Neural crest cell (in vitro differentiated cells): ENCODE data around the gene DDX51. TPM values are rescaled to one million over a fixed set of nuclear protein-coding genes. Genes with fewer than 3 reads are reported as not detected.

Experiments used
- DNase-seq: peaks from one replicate; pipeline ENCODE4 v3.0.0; 2021; ENCODE audit warnings: low read depth, mixed read lengths, low spot score
- H3K27ac Mint-ChIP-seq: one replicate; pipeline ENCODE4 v1.8.0; 2021; ENCODE audit warnings: mild to moderate bottlenecking, mixed read lengths; ENCODE audit not compliant: unreplicated experiment
- H3K27me3 Mint-ChIP-seq: 2 replicates; pipeline ENCODE4 v1.8.0; 2021; ENCODE audit warnings: low read depth, mild to moderate bottlenecking, mixed read lengths
- H3K36me3 Mint-ChIP-seq: 2 replicates; pipeline ENCODE4 v1.8.0; 2021; ENCODE audit warnings: low read depth, mild to moderate bottlenecking, mixed read lengths
- H3K4me1 Mint-ChIP-seq: 2 replicates; pipeline ENCODE4 v1.8.0; 2021; ENCODE audit warnings: mixed read lengths
- H3K4me3 Mint-ChIP-seq: one replicate; pipeline ENCODE4 v1.8.0; 2021; ENCODE audit warnings: mild to moderate bottlenecking, mixed read lengths
- H3K9me3 Mint-ChIP-seq: 2 replicates; pipeline ENCODE4 v1.8.0; 2021; ENCODE audit warnings: mixed read lengths
- total RNA-seq: library from RNA; stranded (reverse); gene quantifications from 2 replicates; pipeline ENCODE4 v1.2.1, GENCODE V29; 2021
- TF ChIP-seq, protein P1 (sequence below): fragments of 200-600 bp; sonication (generic); conservative IDR thresholded peaks from 2 replicates; pipeline ENCODE4 v1.5.0; 2021; ENCODE audit warnings: antibody characterized with exemption, mild to moderate bottlenecking

The DDX51 gene
- total RNA-seq, 1 donor from 2014 or later = 33.3 TPM

DNA sequence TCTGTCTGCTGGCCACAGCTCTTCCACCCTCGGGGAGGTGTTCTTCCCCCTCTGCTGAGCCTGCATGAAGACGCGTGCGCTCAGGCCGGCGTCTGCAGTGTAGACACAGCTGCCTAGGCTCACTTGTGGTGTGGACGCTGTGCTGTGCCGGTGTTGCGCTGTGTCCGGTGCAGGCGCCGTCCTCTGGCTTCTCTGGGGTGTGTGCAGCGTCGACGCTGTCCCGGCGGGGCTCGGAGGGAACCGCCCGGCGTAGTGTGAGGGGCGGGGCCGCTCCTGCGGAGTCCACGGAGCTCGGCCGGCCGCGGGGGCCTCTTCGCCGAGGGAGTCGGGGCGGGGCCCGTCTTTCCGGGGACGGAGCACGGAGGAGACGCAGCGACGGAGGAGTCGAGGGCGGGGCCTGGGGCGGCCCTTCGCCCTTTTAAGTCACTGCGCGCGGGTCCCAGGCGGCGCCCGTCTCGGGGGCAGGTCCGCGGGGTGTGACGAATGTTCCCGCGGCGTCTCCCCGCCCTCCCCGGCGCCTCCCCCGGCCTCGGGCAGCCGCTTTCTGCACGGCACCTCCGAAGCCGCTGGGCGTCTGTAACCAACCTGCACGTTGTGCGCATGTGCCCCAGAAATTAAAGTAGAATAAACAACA lies 45.4 kb upstream of the DDX51 start:
- peak; percentile 62 for DNase-seq
- H3K36me3 Mint-ChIP-seq = peaks cover 3% of the 10 kb centered on the region
- TF ChIP-seq, protein P1, sequence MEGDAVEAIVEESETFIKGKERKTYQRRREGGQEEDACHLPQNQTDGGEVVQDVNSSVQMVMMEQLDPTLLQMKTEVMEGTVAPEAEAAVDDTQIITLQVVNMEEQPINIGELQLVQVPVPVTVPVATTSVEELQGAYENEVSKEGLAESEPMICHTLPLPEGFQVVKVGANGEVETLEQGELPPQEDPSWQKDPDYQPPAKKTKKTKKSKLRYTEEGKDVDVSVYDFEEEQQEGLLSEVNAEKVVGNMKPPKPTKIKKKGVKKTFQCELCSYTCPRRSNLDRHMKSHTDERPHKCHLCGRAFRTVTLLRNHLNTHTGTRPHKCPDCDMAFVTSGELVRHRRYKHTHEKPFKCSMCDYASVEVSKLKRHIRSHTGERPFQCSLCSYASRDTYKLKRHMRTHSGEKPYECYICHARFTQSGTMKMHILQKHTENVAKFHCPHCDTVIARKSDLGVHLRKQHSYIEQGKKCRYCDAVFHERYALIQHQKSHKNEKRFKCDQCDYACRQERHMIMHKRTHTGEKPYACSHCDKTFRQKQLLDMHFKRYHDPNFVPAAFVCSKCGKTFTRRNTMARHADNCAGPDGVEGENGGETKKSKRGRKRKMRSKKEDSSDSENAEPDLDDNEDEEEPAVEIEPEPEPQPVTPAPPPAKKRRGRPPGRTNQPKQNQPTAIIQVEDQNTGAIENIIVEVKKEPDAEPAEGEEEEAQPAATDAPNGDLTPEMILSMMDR = no peak
- peaks cover 4% of the 10 kb centered on the region for H3K4me1 Mint-ChIP-seq
- no peak overlapping the region for H3K27ac Mint-ChIP-seq
- H3K4me3 Mint-ChIP-seq = peak overlapping the region; percentile 86
- peaks cover 5% of the 10 kb centered on the region for H3K9me3 Mint-ChIP-seq
- peaks cover 77% of the 10 kb centered on the region for H3K27me3 Mint-ChIP-seq

DNA sequence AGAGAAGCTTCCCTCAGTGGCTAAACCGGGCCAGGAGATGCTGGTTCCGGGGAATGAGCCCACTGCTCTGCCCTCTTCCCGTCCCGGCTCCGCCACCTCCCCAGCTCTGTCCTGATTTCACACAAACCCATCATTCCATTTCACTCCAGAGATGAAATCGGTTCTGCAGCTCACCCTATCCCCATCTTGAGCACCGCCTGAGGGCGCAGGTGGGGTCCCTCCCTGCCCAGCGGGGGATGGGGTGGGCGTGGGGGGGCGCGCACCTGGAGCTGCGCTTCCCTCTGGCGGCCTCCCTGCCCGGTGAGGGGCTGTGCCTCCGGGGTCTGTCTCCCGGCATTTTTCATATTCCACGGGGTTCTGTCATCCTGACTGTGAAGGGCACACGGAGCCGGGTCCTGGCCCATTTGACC lies 44.8 kb upstream of the DDX51 start:
- Mint-ChIP-seq H3K9me3 (peaks cover 2% of the 10 kb centered on the region), H3K27ac (no peak overlapping the region), H3K4me3 (peak overlapping the region; percentile 80), H3K4me1 (peaks cover 4% of the 10 kb centered on the region), H3K36me3 (peaks cover 3% of the 10 kb centered on the region), H3K27me3 (peaks cover 78% of the 10 kb centered on the region)
- TF ChIP-seq, protein P1 = no peak
- DNase-seq = no peak

DNA sequence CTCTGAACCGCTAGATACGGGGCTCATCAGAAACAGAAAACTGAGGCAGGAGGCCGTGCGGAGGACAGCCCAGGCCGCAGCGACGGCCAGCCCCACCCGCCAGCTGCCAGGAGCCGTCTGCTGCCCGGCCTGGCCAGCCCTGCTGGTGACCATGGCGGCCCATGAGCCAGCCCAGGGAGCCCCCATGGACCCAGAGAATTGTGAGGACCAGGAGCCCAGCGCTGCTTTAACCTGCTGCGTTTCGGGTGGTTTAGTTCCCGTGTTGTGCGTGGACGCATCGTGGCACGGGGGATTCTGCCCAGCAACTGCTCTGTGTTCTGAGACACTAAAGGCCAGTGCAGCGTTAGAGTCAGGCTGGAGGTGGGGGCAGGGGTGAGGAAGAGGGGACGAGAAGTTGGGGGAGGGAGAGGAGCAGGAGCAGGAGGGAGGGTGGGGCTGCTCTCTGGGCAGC lies 44.4 kb upstream of the DDX51 start:
- no peak overlapping the region for H3K4me3 Mint-ChIP-seq
- H3K4me1 Mint-ChIP-seq = peaks cover 4% of the 10 kb centered on the region
- H3K27me3 Mint-ChIP-seq = peaks cover 78% of the 10 kb centered on the region
- peaks cover 1% of the 10 kb centered on the region for H3K36me3 Mint-ChIP-seq
- TF ChIP-seq, protein P1 = no peak
- H3K27ac Mint-ChIP-seq = no peak overlapping the region
- no peak for DNase-seq
- peaks cover 1% of the 10 kb centered on the region for H3K9me3 Mint-ChIP-seq

DNA sequence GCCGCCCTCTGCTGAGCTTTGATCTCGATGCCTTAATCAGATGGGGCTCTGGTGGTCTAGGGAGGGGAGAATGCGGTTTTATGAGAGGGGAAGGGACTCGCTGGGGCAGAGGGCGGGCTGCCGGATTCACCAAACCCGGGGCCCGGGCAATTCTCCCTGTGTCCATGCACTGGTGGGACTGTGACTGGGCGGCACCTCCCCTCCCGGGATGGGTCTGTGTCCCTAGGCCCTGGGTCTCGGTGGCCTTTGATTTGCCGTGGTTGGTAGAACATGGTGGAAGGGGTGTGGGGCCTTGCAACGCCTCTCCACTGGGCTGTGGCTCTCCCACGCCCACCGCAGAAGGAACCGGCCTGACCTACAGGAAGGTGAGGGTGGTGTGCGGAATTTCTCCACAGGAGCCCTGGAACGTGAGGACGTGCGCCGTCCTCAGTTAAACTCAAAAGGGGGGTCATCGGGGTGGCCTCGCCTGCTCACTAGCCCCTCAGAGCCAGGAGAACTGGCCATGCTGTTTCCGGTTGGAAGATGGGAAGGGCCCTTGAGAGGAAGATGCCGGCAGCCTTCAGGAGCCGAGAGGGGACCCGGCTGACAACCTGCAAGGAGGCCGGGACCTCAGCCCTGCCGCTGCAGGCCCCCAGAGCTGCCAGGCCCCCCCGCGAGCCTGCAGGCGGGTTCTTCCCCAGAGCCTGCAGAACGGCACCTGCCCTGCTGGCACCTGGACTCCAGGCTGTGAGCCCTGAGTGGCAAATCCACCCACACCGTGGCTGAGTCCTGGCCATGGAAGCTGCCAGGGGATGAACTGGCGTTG lies 43.7 kb upstream of the DDX51 start:
- DNase-seq = no peak
- H3K4me3 Mint-ChIP-seq = peak overlapping the region; percentile 31
- peaks cover 78% of the 10 kb centered on the region for H3K27me3 Mint-ChIP-seq
- no peak overlapping the region for H3K27ac Mint-ChIP-seq
- TF ChIP-seq, protein P1 = no peak
- H3K9me3 Mint-ChIP-seq = no peaks in the 10 kb centered on the region
- H3K4me1 Mint-ChIP-seq = peaks cover 4% of the 10 kb centered on the region
- H3K36me3 Mint-ChIP-seq = no peaks in the 10 kb centered on the region

DNA sequence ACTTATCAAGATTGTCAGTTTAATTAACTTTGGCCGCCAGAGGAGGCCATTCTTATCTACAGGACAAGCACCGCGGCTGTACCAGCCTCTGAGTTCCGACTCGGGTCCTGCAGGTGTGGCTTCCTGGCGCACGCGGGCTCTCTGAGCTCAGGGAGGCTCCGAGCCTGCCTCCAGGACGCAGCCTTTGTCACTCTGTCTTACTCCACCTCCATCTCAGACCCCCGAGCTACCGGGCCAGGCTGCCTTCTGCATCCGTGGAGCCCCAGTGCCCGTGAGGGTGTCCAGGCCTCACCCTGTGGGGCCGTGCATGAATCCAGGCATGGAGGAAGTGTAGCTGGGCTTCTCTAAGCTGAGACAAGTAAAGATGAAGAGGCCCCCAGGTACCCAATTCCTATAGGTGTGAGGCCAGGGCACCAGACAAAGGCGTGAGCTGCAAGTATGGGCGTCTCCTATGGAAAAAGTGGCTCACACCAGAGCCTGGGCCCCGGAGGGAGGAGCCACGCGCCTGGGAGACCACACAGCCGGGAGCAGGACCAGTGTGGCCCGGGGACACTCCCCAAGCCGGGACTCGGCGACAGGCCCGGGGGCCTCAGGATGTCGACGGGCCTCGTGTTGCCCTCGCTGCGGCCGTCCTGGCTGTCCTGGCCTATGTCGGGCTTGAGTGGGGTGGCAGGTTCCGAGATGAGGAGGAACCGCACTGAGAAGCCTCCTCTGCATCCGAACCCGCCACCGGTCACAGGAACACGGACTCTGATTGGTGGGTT lies 42.9 kb upstream of the DDX51 start:
- no peaks in the 10 kb centered on the region for H3K36me3 Mint-ChIP-seq
- H3K27ac Mint-ChIP-seq = no peak overlapping the region
- peaks cover 4% of the 10 kb centered on the region for H3K4me1 Mint-ChIP-seq
- H3K27me3 Mint-ChIP-seq = peaks cover 82% of the 10 kb centered on the region
- no peak for DNase-seq
- TF ChIP-seq, protein P1 = no peak
- H3K4me3 Mint-ChIP-seq = no peak overlapping the region
- H3K9me3 Mint-ChIP-seq = no peaks in the 10 kb centered on the region
